A673 (cell line): ENCODE data around the gene ATE1.

Source experiments
- EZH2 ChIP-seq: fragments of 200-600 bp; sonication (generic); IDR thresholded peaks from 2 replicates; pipeline ENCODE4 v1.6.1; 2017; ENCODE audit warnings: borderline replicate concordance, low read depth, mild to moderate bottlenecking, mixed read lengths, antibody characterized with exemption, low read length; ENCODE audit not compliant: poor library complexity, severe bottlenecking
- TF ChIP-seq, protein P1 (sequence below): fragments of 300-800, 200-600 bp; sonication (generic); conservative IDR thresholded peaks from 2 replicates; pipeline ENCODE4 v1.5.1; 2017; ENCODE audit warnings: low read depth, mild to moderate bottlenecking, antibody characterized with exemption, low read length, moderate library complexity, mixed read lengths

DNA sequence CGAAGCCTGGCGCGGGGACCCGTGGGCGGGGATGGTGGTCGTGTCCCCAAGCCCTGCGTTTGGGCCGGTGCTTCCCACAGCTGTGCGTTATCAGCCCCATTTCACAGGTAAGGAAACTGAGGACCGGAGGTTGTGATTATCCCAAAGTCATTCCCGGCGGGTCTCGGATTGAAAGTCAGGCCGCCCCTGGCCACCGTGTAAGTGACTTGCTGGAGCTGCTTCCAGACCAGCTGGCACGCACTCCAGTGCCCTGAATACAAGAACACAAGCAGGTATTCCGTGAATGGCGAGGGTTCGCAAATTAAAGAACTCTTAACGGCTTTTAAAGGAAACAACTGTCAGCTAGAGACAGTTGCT is 675 bp upstream of the ATE1 start:
- TF ChIP-seq, protein P1, sequence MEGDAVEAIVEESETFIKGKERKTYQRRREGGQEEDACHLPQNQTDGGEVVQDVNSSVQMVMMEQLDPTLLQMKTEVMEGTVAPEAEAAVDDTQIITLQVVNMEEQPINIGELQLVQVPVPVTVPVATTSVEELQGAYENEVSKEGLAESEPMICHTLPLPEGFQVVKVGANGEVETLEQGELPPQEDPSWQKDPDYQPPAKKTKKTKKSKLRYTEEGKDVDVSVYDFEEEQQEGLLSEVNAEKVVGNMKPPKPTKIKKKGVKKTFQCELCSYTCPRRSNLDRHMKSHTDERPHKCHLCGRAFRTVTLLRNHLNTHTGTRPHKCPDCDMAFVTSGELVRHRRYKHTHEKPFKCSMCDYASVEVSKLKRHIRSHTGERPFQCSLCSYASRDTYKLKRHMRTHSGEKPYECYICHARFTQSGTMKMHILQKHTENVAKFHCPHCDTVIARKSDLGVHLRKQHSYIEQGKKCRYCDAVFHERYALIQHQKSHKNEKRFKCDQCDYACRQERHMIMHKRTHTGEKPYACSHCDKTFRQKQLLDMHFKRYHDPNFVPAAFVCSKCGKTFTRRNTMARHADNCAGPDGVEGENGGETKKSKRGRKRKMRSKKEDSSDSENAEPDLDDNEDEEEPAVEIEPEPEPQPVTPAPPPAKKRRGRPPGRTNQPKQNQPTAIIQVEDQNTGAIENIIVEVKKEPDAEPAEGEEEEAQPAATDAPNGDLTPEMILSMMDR = no peak
- TF ChIP-seq EZH2 = no peak
